Measurements from ENCODE around the gene ARHGAP10.

- no peak for TF ChIP-seq CTCF (IDR thresholded peaks at IDR 0.05; ENCODE audit: insufficient read depth, low read depth, low read length)
- no peak for TF ChIP-seq EZH2 (IDR thresholded peaks at IDR 0.05; ENCODE audit: insufficient read depth, low read length)
Observed at GRCh38 chr4:147820975-147821374, 89.1 kb downstream of the ARHGAP10 start.

Data from astrocyte (in vitro differentiated cells and primary cell).